NCI-H526 (cell line): ENCODE results near the gene GPSM1.

Experiments
- DNase-seq, 2 experiments: peaks; one replicate each; lab custom pipeline; 2025; lab: John Stamatoyannopoulos, UW

Gene GPSM1

DNA sequence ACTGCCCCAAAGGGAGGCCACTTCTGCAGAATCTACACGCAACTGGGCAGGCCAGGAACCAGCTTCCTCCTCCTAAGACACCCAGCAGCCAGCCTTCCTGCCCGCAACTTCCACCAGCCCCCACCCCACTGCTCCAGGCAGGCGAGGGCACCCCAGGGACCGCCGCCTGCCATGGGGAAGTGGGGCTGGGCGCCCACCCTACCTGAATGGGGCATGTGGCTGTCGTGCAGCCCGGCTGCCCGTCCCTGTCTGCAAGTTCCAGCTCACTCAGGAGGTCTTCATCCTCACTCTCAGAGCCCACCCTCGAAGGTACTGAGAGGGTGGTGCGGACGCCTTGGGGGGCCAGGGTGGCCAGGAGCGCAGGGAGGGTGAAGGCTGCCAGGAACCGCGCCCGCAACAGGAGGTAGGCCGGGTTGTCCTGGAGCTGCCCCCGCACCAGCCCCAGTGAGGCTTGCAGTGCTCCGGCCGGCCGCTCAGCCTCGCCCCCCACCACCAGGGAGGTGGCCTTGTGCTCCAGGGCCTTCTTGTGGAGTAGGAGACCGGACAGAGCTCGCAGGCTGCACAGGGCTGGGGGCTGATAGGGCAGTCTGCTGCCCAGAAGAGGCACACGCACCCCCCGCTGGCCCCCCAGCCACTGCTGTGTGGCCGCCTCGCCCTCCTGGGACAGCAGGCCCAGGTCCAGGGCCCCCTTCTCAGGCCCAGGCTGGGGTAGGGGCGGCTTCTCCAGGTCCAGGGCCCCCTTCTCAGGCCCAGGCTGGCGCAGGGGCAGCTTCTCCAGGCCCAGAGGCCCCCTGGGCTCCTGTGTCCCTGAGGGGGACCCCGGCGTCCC, 50.2 kb downstream of the GPSM1 start:
- DNase-seq, result no peak

DNA sequence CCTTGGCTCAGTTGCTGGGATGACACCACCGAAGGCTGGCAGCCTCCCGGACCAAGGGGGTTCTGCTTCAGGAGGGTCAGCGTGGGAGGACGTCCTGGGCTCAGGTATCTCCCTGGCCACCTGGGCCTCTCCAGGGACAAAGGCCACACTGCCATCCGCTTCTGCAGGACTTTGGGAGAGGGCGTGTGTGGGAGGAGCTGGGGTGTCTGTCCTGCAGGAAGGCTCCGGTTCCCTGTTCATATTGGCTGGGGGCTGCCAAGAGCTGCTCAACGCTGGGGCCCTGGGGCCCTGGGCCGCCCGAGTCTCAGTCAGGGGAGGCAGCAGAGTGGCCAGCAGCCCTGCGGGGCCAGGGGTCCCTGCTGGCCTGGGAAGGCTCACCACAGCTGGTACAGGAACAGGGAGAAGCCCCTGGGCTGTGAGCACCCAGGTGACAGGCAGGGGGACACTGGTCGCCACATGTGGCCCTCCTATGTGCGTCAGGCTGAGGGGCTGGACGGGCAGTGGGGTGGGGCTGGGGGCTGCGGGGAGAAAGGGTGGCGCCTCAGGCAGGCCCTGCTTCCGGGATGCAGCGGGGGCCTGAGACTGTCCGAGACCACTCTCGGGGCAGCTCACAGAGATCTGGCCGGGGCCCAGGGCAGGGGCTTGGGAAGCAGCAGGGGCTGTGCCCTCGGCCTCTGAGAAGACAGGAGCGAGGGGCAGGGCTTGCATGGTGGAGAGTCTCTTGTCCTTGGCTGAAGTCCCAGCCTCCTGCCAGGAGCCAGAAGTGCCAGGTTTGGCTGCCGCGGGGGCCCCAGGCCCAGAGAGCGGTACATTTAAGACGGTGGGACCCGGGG, 51.0 kb downstream of the GPSM1 start:
- no peak for DNase-seq

DNA sequence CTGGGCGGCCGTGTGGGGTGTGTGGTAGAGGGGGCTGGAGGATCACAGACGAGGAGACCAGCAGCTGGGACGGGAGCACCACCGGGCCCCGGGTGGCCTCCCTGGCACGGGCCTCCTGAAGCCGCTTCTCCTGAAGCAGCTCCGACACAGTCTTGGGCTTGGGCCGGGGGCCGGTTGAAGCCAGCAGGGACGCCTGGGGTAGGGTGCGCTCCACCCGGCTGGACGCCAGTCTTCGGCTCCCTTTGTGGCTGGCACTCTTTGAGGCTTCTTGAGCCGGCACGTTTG, 51.6 kb downstream of the GPSM1 start:
- DNase-seq, result no peak

DNA sequence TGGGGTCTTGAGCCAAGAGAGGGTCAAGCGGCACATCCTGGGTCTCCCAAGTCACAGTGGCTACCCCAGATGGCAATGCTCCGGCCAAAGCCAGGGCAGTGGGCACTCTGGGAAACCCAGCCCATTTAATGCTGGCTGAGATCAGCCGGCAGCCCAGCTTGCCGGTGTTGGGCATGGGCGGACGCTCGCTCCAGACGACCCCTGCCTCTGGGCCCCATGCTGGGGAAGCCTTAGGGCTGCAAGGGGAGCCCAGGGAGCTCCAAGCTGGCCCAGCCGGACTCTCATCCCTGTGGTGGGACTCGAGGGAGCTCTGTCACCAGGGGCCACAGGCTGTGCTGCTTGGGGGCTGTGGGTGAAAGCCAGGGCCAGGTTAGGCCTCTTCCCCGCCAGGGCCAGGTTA, 52.1 kb downstream of the GPSM1 start:
- DNase-seq, result no peak

DNA sequence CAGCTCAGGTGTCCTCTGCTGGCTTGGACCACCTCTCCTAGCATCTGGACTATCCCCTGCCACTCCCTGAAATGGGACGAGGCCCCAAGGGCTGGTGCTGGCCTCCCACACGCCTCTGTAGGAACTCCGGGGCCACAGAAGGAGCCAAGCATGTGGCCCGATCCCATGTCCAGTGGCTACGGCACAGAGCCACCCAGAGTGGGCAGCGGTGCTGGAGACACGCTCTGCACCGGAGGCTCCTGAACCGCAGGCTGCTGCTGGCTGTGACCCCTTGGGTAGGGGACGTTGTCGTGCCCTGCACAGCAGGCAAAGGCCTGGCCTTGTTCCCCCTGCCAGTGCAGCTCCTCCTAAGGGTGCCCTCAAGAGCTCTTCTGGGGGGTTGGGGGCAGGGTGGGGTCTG, 52.6 kb downstream of the GPSM1 start:
- DNase-seq, result no peak

- no peak for DNase-seq
Observed at GRCh38 chr9:136380381-136380780, 53.0 kb downstream of the GPSM1 start.

- no peak for DNase-seq
Observed at GRCh38 chr9:136381311-136381710, 54.0 kb downstream of the GPSM1 start.

GRCh38 chr9:136381966-136382513, 54.7 kb downstream of the GPSM1 start:
- DNase-seq, result no peak

- DNase-seq, result no peak
Observed at GRCh38 chr9:136383436-136383835, 56.1 kb downstream of the GPSM1 start.

- DNase-seq, result no peak
Observed at GRCh38 chr9:136385015-136385414, 57.7 kb downstream of the GPSM1 start.

- no peak for DNase-seq
Observed at GRCh38 chr9:136386018-136386417, 58.7 kb downstream of the GPSM1 start.

GRCh38 chr9:136387217-136387616, 59.9 kb downstream of the GPSM1 start:
- no peak for DNase-seq

- no peak for DNase-seq
Observed at GRCh38 chr9:136389396-136389795, 62.1 kb downstream of the GPSM1 start.

GRCh38 chr9:136391737-136392537, 64.6 kb downstream of the GPSM1 start:
- DNase-seq, result no peak

GRCh38 chr9:136392538-136393449, 65.5 kb downstream of the GPSM1 start:
- DNase-seq, result no peak

DNA sequence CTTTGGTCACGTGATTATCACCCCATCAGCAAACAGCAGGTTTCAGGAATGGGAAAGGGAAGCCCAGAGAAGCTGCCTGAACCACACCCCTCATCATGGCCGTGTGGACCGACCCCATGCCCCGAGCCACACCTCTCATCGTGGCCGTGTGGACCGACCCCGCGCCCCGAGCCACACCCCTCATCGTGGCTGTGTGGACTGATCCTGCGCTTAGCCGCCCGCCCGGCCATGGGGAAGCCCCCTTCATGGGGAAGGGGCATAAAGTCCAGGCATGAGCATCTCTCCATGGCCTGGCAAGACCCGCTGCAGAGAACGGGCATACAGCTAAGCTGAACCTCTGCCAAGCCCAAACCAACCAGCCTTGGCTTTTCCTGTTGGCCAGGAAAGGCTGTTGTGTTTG, 66.2 kb downstream of the GPSM1 start:
- no peak for DNase-seq

- DNase-seq, result no peak
Observed at GRCh38 chr9:136394312-136395019, 67.1 kb downstream of the GPSM1 start.

GRCh38 chr9:136395020-136395340, 67.6 kb downstream of the GPSM1 start:
- DNase-seq, result no peak

DNA sequence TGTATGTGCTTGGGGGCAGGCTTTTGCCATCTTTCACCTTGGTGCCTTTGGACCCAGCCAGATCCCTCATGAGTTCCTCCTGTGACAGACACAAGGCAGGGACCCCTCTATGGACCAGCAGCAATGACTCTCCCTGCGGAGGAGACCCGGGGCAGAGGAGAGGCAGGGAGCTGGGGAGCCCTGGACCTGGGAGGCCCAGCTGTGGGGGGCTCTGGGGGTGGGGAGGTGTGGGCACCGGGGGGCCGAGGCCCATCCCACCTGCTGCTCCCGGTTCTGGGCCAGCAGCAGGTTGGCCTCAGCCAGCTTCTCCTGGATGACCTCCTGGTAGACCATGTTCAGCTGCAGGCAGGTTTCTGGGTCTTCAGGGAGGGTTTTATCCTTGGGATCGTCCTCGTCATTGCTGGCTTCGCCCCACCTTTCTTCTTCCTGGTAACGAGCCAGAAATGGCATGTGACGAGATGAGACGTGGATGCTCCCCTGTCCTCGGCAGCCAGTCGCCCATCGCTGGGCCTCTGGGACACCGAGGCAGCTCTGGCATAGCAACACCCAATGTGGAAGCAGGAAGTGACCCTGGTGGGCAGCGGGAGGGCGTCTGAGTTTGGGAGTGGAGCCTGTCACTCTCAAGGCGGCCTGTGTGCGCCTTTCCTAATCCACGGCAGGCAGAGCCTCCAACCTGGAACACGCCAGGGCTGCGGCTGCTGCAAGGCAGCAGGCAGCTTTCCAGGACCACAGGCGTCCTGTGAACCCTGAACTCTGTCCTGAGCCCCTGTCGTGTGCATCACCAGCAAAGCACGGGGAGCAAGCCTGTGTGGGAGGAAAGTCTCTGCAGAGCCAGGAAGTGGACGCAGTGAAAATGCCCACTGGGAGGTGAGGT, 68.2 kb downstream of the GPSM1 start:
- DNase-seq, result no peak

DNA sequence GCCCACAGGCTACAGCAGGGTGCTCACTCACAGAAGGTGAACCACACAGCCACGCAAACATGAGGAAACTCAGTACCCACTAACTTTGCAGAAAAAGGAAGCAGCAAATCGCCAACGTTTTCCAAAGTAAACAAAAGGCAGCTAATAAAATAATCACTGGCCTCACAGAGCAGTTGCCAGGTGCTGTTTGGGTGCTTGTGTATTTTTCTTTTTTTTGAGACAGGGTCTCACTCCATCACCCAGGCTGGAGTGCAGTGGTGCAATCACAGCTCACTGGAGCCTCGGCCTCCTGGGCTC, 68.8 kb downstream of the GPSM1 start:
- no peak for DNase-seq
